OCI-LY7 (cell line): ENCODE measurements around the gene CD2BP2. TPM values are rescaled to one million over a fixed set of nuclear protein-coding genes. Genes with fewer than 3 reads are reported as not detected.
A peak's percentile ranks its signal among the peaks of the same experiment; 100 is the strongest.

ENCODE experiments used
- BruUV-seq: library from RNA; stranded (reverse); fragments of 400-500 nt; replicated peaks from 2 replicates; lab custom pipeline; 2021; lab: Mats Ljungman, UMichigan
- CTCF ChIA-PET: fragments of 300-600 bp; sonication (Branson Sonifier 250); formaldehyde crosslinking; loops from one replicate; lab custom pipeline; 2022; ENCODE audit warnings: antibody characterized with exemption; ENCODE audit not compliant: unreplicated experiment; lab: Charles Lee
- POLR2A ChIA-PET: fragments of 300-600 bp; sonication (Branson Sonifier 250); formaldehyde crosslinking; loops from one replicate; lab custom pipeline; 2022; ENCODE audit warnings: antibody characterized with exemption; lab: Charles Lee
- DNase-seq: peaks from one replicate; pipeline ENCODE4 v3.0.0-alpha.2; 2015; ENCODE audit warnings: low spot score
- H2AFZ ChIP-seq: fragments of 200-600 bp; sonication (generic), shearing (Covaris generic); 2 replicates; pipeline ENCODE4 v1.6.1; 2014; ENCODE audit warnings: mild to moderate bottlenecking, antibody characterized with exemption, low read length, moderate library complexity
- H3K27ac ChIP-seq: fragments of 200-600 bp; sonication (generic); 2 replicates; pipeline ENCODE4 v1.5.1; 2014; ENCODE audit warnings: mixed run types, low read depth, mild to moderate bottlenecking, moderate library complexity, low read length, inconsistent platforms; ENCODE audit not compliant: poor library complexity, severe bottlenecking
- H3K36me3 ChIP-seq: fragments of 200-600 bp; sonication (generic); 2 replicates; pipeline ENCODE4 v1.6.1; 2014; ENCODE audit warnings: mild to moderate bottlenecking, antibody characterized with exemption, low read length, moderate library complexity, mixed read lengths; ENCODE audit not compliant: insufficient read depth
- H3K4me1 ChIP-seq: fragments of 200-600 bp; sonication (generic); 2 replicates; pipeline ENCODE4 v1.5.1; 2014; ENCODE audit warnings: mild to moderate bottlenecking, low read length; ENCODE audit not compliant: insufficient read depth, poor library complexity, severe bottlenecking
- H3K4me2 ChIP-seq: fragments of 200-600 bp; sonication (generic); 2 replicates; pipeline ENCODE4 v1.6.1; 2014; ENCODE audit warnings: mild to moderate bottlenecking, low read length
- H3K4me3 ChIP-seq: fragments of 200-600 bp; sonication (generic); 2 replicates; pipeline ENCODE4 v1.5.1; 2014; ENCODE audit warnings: mild to moderate bottlenecking, low read depth, low read length; ENCODE audit not compliant: poor library complexity, severe bottlenecking
- H3K79me2 ChIP-seq: fragments of 200-600 bp; sonication (generic); 2 replicates; pipeline ENCODE4 v1.6.1; 2016; ENCODE audit warnings: low read depth, mild to moderate bottlenecking, low read length, moderate library complexity, mixed read lengths; ENCODE audit not compliant: insufficient read depth
- H3K9me2 ChIP-seq: fragments of 200-600 bp; sonication (generic); 2 replicates; pipeline ENCODE4 v1.6.1; 2016; ENCODE audit warnings: mild to moderate bottlenecking, low read length, mixed read lengths; ENCODE audit not compliant: insufficient read depth
- H3K9me3 ChIP-seq: fragments of 200-600 bp; sonication (generic); 2 replicates; pipeline ENCODE4 v1.6.1; 2014; ENCODE audit warnings: mild to moderate bottlenecking, mixed run types, low read length, mixed read lengths
- H4K20me1 ChIP-seq: fragments of 200-600 bp; sonication (generic); 2 replicates; pipeline ENCODE4 v1.6.1; 2014; ENCODE audit warnings: mild to moderate bottlenecking, antibody characterized with exemption, low read length, moderate library complexity, mixed read lengths; ENCODE audit not compliant: insufficient read depth
- EZH2phosphoT487 ChIP-seq: fragments of 200-600 bp; sonication (generic); IDR thresholded peaks from 2 replicates; pipeline ENCODE4 v1.6.1; 2018; ENCODE audit warnings: low read depth, borderline replicate concordance, mild to moderate bottlenecking, mixed run types, antibody characterized with exemption, low read length, moderate library complexity, mixed read lengths
- intact Hi-C: fragments of 100-400 bp; cut with micrococcal nuclease; formaldehyde crosslinking; loops from one replicate; pipeline ENCODE4 v1.10.0; 2022; ENCODE audit not compliant: unreplicated experiment
- total RNA-seq, 2 experiments: library from RNA; depleted of rRNA in 1 of 2; stranded (reverse); fragments of >200 nt in 1 of 2; shearing (Covaris generic) in 1 of 2; gene quantifications; 2 replicates each; pipeline ENCODE4 v1.2.3, GENCODE V29; 2014 to 2022
- TF ChIP-seq, protein P1 (sequence below): fragments of 200-600 bp; sonication (generic); conservative IDR thresholded peaks from 2 replicates; pipeline ENCODE4 v1.5.1; 2014; ENCODE audit warnings: mild to moderate bottlenecking, antibody characterized with exemption, low read length, moderate library complexity, mixed read lengths

The CD2BP2 gene
- total RNA-seq, 2 experiments from 2014 or later = 69.2 to 111 TPM

GRCh38 chr16:30350134-30350871, 4.8 kb downstream of the CD2BP2 start:
- TF ChIP-seq EZH2phosphoT487 = no peak
- TF ChIP-seq, protein P1, sequence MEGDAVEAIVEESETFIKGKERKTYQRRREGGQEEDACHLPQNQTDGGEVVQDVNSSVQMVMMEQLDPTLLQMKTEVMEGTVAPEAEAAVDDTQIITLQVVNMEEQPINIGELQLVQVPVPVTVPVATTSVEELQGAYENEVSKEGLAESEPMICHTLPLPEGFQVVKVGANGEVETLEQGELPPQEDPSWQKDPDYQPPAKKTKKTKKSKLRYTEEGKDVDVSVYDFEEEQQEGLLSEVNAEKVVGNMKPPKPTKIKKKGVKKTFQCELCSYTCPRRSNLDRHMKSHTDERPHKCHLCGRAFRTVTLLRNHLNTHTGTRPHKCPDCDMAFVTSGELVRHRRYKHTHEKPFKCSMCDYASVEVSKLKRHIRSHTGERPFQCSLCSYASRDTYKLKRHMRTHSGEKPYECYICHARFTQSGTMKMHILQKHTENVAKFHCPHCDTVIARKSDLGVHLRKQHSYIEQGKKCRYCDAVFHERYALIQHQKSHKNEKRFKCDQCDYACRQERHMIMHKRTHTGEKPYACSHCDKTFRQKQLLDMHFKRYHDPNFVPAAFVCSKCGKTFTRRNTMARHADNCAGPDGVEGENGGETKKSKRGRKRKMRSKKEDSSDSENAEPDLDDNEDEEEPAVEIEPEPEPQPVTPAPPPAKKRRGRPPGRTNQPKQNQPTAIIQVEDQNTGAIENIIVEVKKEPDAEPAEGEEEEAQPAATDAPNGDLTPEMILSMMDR = no peak
- H4K20me1 ChIP-seq = no peaks in the 10 kb centered on the region
- peak; percentile 79 for DNase-seq
- POLR2A ChIA-PET = interaction anchor here (0.6 to 4.5 kb wide), 4 partner anchors 21 to 270 kb away, joined by 3 to 21 read pairs (median 4); partner anchors contain the start of genes TBC1D10B, ZNF48 and ZNF771
- no peaks in the 10 kb centered on the region for H3K9me2 ChIP-seq
- H3K79me2 ChIP-seq = peaks cover 37% of the 10 kb centered on the region
- intact Hi-C loops = loop anchor here (10.0 kb wide), 1 partner anchor 286 kb away; the partner anchor contains the start of gene ALDOA
- peak overlapping the region; percentile 99 for H3K4me2 ChIP-seq
- H3K27ac ChIP-seq = peak overlapping the region; percentile 98
- no peaks in the 10 kb centered on the region for H3K9me3 ChIP-seq
- CTCF ChIA-PET = interaction anchor here (0.6 to 1.2 kb wide), 3 partner anchors 8 to 21 kb away, joined by 3 to 4 read pairs (median 3); no protein-coding TSS in a partner anchor
- BruUV-seq = no TSS peak
- peak overlapping the region; percentile 98 for H3K4me3 ChIP-seq
- peaks cover 54% of the 10 kb centered on the region for H3K36me3 ChIP-seq
- H2AFZ ChIP-seq = no peak overlapping the region
- peaks cover 88% of the 10 kb centered on the region for H3K4me1 ChIP-seq

DNA sequence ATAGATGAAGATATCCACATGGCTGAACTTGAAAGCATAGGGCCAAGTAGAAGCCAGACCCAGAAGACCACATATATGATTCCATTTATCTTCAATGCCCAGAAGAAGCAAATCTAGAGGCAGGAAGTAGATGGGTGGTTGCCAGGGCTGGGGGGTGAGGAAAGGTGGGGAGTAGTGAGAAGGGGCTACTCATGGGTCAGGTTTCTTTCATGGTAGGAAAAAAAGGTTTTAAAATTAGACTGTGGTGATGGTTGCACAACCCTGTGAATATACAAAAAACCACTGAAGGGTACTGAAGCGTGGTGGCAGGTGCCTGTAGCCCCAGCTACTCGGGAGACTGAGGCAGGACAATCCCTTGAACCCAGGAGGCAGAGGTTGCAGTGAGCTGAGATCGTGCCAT, 5.4 kb downstream of the CD2BP2 start:
- Histone ChIP-seq H3K79me2 (peaks cover 37% of the 10 kb centered on the region), H3K27ac (peak overlapping the region; percentile 98), H3K4me1 (peaks cover 94% of the 10 kb centered on the region), H3K36me3 (peaks cover 54% of the 10 kb centered on the region), H3K4me2 (peak overlapping the region; percentile 72), H3K9me3 (no peaks in the 10 kb centered on the region), H4K20me1 (no peaks in the 10 kb centered on the region), H3K9me2 (no peaks in the 10 kb centered on the region), H3K4me3 (peak overlapping the region; percentile 56), H2AFZ (no peak overlapping the region)
- no peak for TF ChIP-seq EZH2phosphoT487
- TF ChIP-seq, protein P1 = no peak
- ChIA-PET CTCF (interaction anchor here (0.6 to 1.2 kb wide), 2 partner anchors 8 to 21 kb away, joined by 3 to 4 read pairs; no protein-coding TSS in a partner anchor), POLR2A (interaction anchor here (0.6 to 4.5 kb wide), 4 partner anchors 22 to 270 kb away, joined by 3 to 21 read pairs (median 4); partner anchors contain the start of genes TBC1D10B, ZNF48 and ZNF771)
- peak; percentile 95 for DNase-seq
- no TSS peak for BruUV-seq
- intact Hi-C loops = loop anchor here (10.0 kb wide), 1 partner anchor 285 kb away; the partner anchor contains the start of gene ALDOA
